ENCODE measurements around the gene IRAK2. TPM values are rescaled to one million over a fixed set of nuclear protein-coding genes. Genes with fewer than 3 reads are reported as not detected.

IRAK2 gene
- total and polyA plus RNA-seq, 2 of the 8 experiments (the other 6 are each of a cell fraction or from before 2014, with no cell fraction given): 1.5 TPM

DNA sequence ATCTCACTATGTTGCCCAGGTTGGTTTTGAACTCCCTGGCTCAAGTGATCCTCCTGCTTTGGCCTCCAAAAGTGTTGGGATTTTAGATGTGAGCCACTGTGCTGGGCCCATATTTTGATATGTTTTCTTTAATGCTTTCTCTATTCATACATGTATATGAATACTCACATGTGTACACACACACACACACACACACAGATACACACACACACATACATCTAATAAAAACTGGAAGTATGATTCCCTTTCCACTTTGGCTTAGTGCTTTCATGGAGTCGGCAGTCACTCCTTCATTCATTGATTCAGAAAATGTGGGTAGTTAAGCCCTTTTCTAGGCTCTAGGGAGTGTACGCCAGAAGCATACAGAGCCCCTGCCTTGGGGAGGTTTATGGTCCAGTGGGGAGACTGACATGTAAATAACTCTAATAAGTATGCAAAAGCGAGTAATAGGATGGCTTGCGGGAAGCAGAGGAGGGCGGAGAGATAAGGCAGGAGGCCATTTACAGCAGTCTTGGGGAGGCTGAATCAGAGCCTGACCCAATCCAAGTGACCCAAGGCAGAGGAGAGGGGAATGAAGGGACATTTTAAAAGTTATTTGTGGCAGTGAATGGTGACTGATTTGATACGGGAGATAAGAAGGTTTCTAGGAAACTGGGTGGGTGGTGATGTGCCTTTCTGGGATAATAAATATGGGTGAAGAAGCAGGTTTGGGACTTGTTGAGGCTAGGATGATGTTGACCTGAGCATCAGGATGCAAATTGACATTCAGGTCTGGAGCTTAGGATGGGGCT lies 51.1 kb downstream of the IRAK2 start (continued):
- TF ChIP-seq MAFK (IDR thresholded peaks at IDR 0.05; ENCODE audit: low read depth, low read length) (no peak), SIRT6 (IDR thresholded peaks at IDR 0.05; ENCODE audit: low read length) (no peak), SIX5 (IDR thresholded peaks at IDR 0.05; ENCODE audit: low read depth, low read length) (no peak)

Data from H1 (cell line).